HG03060 (cell line): ENCODE measurements around the gene SLC27A5.
A peak's percentile ranks its signal among the peaks of the same experiment; 100 is the strongest.
"Not testable (repeated sequence)": the region's sequence is repeated elsewhere in the genome, so short reads cannot be mapped to it uniquely, and the experiment has no call there.

ENCODE experiments used
- ATAC-seq: cut with Tn5 transposase; IDR thresholded peaks from one replicate; pipeline ENCODE4 v1.9.1; 2021; ENCODE audit warnings: low read depth, moderate number of reproducible peaks; ENCODE audit not compliant: unreplicated experiment

Gene SLC27A5

DNA sequence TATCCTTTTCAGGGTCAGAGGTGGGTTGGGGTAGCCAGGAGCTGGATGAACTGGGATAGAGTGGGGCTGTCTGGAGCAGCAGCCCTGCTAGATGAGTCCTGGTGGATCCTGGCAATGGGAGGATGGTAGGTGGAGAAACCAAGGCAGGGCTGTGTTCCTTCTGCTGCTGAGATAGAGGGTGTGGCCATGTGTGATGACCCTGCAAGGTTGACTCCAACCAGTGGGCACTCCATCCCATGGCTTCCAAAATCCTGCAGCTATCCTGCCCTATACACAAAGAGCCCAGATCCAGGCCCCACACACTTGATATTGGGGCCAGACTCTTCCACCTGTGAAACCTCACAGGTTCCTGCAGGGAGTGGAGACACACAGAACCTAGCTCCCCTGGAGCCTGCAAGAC lies 38.0 kb downstream of the SLC27A5 start:
- no peak for ATAC-seq

DNA sequence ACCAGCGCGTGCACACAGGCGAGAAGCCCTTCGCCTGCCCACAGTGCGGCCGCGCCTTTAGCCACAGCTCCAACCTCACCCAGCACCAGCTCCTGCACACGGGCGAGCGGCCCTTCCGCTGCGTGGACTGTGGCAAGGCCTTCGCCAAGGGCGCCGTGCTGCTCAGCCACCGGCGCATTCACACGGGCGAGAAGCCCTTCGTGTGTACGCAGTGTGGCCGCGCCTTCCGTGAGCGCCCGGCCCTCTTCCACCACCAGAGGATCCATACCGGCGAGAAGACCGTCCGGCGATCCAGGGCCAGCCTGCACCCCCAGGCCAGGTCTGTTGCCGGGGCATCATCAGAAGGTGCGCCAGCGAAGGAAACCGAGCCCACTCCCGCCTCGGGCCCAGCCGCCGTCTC lies 40.1 kb downstream of the SLC27A5 start:
- ATAC-seq: no peak

DNA sequence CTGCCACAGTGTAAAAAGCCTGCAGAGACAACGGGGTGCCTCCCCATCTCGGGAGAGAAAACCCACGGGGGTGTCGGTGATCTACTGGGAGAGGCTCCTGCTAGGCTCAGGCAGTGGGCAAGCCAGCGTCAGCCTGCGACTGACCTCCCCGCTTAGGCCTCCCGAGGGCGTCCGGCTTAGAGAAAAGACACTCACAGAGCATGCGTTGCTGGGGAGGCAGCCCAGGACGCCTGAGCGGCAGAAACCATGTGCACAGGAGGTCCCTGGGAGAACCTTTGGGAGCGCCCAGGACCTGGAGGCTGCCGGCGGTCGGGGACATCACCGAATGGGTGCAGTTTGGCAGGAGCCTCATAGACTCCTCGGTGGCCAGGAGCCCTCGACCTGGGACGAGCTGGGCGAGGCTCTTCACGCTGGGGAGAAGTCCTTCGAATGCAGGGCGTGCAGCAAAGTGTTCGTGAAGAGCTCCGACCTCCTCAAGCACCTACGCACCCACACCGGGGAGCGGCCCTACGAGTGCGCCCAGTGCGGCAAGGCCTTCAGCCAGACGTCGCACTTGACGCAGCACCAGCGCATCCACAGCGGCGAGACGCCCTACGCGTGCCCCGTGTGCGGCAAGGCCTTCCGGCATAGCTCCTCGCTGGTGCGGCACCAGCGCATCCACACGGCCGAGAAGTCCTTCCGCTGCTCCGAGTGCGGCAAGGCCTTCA lies 40.8 kb downstream of the SLC27A5 start:
- not testable (repeated sequence) for ATAC-seq

DNA sequence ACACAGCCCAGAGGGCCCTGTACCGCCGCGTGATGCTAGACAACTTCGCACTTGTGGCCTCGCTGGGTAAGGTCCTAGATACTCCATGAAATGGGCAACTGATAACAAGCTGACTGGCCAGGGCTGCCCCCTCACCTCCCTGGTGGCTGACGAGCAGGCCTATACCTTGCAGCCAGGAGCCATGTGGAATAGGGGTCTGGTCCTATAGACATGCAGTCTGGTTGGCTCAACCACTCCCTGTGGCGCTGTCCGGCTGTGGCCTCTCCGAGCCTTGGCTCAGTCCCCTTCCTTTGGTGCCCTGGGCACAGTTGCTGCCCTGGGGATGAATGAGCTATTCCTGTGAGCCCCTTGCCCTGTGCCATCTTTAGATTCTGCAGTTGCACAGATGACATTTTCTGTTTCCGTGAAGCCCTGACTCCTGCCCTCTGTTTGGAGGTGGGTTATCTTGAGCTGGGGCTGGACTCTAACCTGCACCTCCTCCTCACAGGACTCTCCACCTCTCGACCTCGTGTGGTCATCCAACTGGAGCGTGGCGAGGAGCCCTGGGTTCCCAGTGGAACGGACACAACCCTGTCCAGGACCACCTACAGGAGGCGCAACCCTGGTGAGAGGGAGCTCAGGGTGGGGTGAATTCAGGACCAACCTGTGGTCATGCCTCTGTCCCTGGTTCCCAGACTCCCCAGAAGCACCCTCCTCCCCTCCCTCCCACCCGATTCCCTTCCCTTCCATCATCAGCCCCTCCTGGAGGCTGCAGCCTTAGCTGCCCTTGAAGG lies 42.4 kb downstream of the SLC27A5 start:
- ATAC-seq: no peak

DNA sequence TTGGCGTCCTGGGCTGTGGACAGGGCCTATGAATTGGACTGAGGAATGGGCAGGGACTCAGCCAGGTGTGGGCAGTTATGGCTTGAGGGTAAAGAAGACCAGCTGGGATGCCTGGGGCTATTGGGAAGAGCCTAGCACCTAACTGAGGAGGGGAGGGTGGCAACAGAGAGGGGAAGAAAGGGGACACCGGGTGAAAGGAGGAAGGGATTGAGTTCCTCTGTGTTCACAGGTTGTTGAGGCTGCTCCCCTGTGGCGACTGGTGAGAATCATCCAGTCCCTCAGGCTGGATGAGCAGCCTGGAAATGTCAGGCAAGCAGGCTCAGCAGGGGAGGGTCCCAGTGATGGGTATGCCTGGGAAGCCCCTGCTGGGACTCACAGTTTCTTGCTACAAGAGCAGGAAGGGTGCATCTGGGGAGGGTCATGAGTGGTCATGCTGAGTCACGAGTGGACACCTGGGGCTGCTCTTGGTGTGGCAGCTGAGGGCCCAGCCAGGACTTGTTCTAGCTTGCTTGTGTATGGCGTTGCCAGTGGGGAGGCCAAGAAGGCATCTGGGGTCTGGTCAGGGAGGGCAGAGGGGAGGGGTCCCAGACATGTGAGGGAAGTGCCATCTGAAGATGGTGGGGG lies 43.5 kb downstream of the SLC27A5 start:
- ATAC-seq: no peak

DNA sequence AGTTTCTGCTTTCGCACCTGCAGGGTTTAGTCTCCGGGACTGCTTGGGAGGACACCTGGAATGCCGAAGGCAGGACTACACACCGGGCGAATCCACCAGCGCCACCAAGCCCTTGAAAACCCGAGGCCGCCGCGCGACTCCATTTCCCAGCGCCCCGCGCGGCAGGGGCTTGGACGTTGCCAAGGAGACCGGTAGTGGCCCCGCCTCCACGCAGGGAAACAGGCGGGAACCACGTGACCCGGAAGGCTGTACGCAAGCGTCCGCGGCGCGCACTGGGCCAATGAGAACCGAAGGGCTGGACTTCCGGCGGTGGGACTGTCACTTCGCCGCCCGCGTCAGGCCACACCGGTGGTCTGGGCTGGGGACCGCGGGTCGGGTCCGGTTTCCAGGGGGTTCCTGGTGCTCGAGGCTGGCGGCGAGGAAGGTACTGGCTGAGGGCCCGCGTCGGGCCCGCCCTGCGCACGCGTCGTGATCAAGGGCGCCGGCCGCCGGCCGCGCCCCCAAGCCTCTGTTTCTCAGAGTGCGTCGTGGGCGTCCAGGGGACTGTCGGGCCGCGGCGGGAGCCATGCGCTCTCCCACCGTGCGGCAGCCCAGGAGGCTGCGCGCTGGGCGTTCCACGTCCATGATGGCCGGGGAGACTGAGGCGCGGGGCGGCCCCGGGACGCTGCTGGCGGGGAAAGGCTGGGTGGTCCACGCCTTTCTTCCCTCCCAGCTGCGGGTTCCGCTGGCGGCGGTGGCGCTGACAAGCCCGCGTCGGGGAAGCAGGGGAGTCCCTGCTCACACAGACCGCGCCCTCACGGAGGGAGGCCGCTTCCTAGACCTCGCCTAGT lies 44.8 kb downstream of the SLC27A5 start, which contains the start of gene ZNF324:
ZNF324 (plus strand) TSS at position 321 of the 830 bp plus-strand sequence. CDS start 2,106 bp downstream, outside the sequence.
- peak; percentile 77 for ATAC-seq

DNA sequence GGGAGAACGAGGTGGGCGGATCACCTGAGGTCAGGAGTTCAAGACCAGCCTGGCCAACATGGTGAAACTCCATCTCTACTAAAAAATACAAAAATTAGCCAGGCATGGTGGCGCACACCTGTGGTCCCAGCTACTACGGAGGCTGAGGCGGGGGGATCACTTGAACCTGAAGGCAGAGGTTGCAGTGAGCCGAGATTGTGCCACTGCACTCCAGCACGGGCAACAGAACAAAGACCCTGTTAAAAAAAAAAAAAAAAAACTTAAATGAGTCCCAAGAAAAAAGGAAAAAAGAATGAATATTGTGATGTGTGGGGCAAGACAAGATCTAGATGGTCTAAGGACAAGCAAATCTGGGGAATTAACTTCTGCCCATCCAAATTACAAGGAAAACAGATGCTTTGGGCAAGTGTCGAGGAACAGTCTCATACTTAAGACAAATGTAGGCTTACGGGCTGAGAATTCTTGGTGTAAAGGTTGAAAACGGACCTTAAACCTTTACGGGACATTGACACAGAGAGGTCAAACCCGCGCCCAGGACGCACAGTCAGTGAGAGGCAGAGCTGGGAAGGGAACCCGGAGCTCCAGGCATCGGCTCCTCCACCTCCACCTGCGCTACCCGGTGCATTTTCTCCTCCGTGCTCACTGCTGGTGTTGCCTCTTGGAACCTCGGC lies 45.6 kb downstream of the SLC27A5 start:
- no peak for ATAC-seq

DNA sequence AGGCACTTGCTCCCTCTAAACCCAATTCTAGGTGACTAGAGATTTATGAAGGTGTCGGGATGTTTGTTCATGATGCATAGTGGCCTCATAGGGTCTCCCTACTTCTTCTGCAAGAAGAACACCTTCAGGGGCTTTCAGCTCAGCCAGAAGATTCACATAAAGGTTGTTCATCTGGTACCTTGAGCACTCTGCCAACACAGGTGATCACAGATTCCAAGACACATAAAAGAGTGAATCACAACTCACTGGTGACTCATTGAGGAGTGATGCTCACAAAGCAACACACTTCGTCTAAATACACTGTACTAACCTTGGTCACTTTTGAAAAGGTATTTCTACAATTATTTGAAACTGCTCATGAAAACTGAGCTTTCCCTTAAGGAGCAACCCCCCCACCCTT lies 51.8 kb downstream of the SLC27A5 start:
- no peak for ATAC-seq

DNA sequence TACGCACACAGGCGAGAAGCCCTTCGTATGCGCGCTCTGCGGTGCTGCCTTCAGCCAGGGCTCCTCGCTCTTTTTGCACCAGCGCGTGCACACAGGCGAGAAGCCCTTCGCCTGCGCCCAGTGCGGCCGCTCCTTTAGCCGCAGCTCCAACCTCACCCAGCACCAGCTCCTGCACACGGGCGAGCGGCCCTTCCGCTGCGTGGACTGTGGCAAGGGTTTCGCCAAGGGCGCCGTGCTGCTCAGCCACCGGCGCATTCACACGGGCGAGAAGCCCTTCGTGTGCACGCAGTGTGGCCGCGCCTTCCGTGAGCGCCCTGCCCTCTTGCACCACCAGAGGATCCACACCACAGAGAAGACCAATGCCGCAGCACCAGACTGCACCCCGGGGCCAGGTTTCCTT lies 55.7 kb downstream of the SLC27A5 start:
- ATAC-seq: no peak

DNA sequence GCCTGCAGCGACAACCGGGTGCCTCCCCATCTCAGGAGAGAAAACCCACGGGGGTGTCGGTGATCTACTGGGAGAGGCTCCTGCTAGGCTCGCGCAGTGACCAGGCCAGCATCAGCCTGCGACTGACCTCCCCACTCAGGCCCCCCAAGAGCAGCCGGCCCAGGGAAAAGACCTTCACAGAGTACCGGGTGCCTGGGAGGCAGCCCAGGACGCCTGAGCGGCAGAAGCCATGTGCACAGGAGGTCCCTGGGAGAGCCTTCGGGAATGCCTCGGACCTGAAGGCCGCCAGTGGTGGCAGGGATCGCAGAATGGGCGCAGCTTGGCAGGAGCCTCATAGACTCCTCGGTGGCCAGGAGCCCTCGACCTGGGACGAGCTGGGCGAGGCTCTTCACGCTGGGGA lies 56.5 kb downstream of the SLC27A5 start:
- ATAC-seq: no peak

DNA sequence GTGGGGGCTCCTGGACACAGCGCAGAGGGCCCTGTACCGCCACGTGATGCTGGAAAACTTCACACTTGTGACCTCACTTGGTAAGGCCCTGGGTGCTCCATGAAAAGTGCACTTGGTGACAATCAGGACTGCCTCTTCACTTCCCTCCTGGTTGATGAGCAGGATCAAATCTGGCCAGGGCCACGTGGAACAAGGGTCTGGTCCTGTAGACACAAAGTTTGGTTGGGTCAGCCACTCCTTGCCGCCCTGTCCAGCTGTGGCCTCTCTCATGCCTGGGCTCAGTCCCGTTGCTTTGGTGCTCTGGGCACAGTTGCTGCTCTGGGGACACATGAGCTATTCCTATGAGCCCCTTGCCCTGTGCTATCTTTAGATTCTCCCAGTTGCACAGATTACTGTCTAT lies 58.0 kb downstream of the SLC27A5 start:
- no peak for ATAC-seq

DNA sequence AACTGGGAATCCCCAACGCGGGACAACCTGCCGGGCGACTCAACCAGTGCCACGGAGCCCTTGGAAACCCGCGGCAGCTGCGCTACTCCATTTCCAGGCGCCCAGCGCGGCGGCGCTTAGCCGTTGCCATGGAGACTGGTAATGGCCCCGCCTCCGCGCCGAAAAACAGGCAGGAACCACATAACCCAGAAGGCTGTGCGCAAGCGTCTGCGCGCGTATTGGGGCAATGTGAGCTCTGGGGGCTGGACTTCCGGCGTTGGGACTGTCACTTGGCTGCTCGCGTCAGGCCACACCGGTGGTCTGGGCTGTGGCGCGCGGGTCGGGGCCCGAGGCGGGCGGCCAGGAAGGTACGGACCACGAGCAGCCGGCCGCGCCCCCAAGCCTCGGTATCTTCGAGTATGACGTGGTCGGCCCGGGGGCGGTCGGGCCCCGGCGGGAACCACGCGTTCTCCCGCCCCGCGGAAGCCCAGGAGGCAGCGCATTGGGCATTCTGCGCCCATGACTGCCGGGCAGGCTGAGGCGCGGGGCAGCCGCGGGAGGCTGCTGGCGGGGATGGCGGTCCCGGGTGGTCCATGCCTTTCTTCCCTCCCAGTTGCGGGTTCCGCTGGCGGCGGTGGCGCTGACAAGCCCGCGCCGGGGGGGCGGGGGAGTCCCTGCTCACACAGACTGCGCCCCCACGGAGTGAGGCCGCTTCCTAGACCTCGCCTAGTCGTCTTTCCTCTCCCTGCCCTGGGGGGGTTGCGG lies 60.3 kb downstream of the SLC27A5 start, which contains the start of gene ZNF324B:
ZNF324B (plus strand) TSS at position 265 of the 744 bp plus-strand sequence. CDS start 2,080 bp downstream, outside the sequence.
- ATAC-seq: peak; percentile 93

DNA sequence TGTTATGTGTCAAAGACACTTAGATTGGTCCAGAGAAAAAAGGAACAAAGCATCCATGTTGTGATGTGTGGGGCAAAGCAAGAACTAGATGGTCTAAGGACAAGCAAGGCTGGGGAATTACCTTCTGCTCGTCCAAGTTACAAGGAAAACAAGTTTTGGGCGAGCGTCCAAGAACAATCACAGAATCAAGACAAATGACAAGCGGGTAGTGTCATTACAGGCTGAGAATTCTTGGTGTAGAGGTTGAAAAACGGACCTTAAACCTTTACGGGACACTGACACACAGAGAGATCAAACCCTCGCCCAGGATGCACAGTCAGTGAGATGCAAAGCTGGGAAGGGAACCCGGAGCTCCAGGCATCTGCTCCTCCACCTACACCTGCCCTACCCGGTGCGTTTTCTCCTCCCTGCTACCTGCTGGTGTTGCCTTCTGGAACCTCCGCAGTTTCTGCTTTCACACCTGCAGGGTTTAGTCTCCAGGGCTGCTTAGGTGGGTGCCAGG lies 60.9 kb downstream of the SLC27A5 start:
- ATAC-seq: no peak

DNA sequence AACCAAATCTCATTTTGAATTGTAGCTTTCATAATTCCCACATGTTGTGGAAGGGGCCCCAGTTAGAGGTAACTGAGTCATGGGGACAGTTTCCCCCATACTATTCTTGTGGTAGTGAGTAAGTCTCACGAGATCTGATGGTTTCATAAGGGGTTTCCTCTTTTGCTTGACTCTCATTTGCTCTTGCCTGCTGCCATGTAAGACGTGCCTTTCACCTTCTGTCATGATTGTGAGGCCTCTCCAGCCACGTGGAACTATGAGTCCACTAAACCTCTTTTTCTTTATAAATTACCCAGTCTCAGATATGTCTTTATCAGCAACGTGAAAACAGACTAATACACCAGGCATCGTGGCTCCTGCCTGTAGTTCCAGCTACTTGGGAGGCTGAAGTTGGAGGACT lies 61.8 kb downstream of the SLC27A5 start:
- not testable (repeated sequence) for ATAC-seq

DNA sequence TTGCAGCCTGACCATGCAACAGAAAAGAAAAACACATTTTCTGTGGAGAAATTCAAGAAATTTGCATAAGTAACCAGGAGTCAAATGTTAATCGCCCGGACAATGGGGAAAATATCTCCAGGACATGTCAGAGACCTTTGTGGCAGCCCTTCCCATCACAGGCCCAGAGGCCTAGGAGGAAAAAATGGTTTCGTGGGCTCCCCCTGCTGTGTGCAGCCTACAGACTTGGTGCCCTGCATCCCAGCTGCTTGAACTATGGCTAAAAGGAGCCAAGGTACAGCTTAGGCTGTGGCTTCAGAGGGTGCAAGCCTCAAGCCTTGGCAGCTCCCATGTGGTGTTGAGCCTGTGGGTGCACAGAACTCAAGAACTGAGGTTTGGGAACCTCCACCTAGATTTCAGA lies 62.9 kb downstream of the SLC27A5 start:
- ATAC-seq: not testable (repeated sequence)
